DOHH2 (cell line): ENCODE results near the gene RAET1G.

Experiments used
- EZH2phosphoT487 ChIP-seq: fragments of 200-600 bp; sonication (generic); IDR thresholded peaks from 2 replicates; pipeline ENCODE4 v1.6.1; 2017; ENCODE audit warnings: borderline replicate concordance, mild to moderate bottlenecking, antibody characterized with exemption, low read length, moderate library complexity, mixed read lengths
- TF ChIP-seq, protein P1 (sequence below): fragments of 200-600 bp; sonication (generic); IDR thresholded peaks from one replicate; pipeline ENCODE4 v1.5.1; 2014; ENCODE audit warnings: antibody characterized with exemption, mild to moderate bottlenecking, low read depth, low read length; ENCODE audit not compliant: poor library complexity, severe bottlenecking

DNA sequence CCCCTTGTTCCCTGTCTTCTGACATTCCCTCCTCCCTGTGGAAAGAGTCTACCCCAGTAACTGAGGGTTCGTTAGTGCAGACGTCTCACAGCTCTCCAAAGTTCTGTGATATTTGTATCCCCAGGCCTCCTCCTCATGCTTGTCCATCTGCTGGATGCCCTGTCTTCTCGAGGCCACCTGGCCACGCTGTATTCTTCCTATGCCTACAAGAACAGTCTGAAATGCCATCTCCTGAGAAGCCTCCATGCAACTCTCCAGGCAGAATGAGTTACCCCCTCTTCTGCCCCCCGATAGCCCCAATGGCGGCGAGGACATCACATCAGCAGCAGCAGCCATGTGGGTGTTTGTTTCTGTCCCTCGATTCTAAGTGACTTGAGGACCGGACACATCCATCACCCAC is 28.2 kb upstream of the RAET1G start:
- TF ChIP-seq, protein P1, sequence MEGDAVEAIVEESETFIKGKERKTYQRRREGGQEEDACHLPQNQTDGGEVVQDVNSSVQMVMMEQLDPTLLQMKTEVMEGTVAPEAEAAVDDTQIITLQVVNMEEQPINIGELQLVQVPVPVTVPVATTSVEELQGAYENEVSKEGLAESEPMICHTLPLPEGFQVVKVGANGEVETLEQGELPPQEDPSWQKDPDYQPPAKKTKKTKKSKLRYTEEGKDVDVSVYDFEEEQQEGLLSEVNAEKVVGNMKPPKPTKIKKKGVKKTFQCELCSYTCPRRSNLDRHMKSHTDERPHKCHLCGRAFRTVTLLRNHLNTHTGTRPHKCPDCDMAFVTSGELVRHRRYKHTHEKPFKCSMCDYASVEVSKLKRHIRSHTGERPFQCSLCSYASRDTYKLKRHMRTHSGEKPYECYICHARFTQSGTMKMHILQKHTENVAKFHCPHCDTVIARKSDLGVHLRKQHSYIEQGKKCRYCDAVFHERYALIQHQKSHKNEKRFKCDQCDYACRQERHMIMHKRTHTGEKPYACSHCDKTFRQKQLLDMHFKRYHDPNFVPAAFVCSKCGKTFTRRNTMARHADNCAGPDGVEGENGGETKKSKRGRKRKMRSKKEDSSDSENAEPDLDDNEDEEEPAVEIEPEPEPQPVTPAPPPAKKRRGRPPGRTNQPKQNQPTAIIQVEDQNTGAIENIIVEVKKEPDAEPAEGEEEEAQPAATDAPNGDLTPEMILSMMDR = no peak
- TF ChIP-seq EZH2phosphoT487 = no peak
